Activated naive CD8-positive, alpha-beta T cell treated with anti-CD3 and anti-CD28 coated beads, Interleukin-2, amount 50 U/mL, for 24 hours (primary cell): ENCODE measurements around the gene DPP4.
"Not testable (repeated sequence)": the region's sequence is repeated elsewhere in the genome, so short reads cannot be mapped to it uniquely, and the experiment has no call there.

ENCODE experiments used
- ATAC-seq: fragments of 150-1000 bp; cut with Tn5 transposase; one replicate; pipeline ENCODE4 v1.10.0; 2021
- DNase-seq: peaks from one replicate; pipeline ENCODE4 v3.0.0; 2021
- H3K27ac Mint-ChIP-seq: one replicate; pipeline ENCODE4 v1.8.0; 2021; ENCODE audit warnings: mild to moderate bottlenecking, mixed read lengths
- H3K27me3 Mint-ChIP-seq: one replicate; pipeline ENCODE4 v1.8.0; 2021; ENCODE audit warnings: mixed read lengths
- H3K36me3 Mint-ChIP-seq: one replicate; pipeline ENCODE4 v1.8.0; 2021; ENCODE audit warnings: low read depth, mixed read lengths
- H3K4me1 Mint-ChIP-seq: one replicate; pipeline ENCODE4 v1.8.0; 2021; ENCODE audit warnings: mixed read lengths
- H3K4me3 Mint-ChIP-seq: one replicate; pipeline ENCODE4 v1.8.0; 2021; ENCODE audit warnings: mild to moderate bottlenecking, moderate library complexity, mixed read lengths
- H3K9me3 Mint-ChIP-seq: one replicate; pipeline ENCODE4 v1.8.0; 2021; ENCODE audit warnings: mixed read lengths

Gene DPP4

DNA sequence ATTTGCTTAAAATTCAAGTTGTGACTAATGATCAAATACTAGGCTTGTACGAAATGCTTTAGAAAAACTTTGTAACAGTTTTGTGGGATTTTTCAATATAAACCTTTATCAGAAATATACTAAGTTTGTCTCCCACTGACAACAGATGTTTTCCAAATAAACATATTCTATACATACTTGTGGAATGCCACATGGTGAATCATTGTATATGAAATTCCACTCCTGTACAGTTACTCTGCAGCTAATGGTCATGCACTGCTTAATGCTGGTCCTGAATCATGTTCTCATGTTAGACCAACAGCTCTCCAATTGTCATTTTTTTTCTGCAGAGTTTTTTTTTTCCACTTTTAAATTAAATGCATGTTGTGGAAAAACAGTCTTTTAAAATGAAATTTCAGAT, 90.1 kb downstream of the DPP4 start:
- DNase-seq, result no peak
- Mint-ChIP-seq H3K4me3 (no peak overlapping the region), H3K27ac (no peak overlapping the region), H3K36me3 (no peaks in the 10 kb centered on the region), H3K4me1 (peaks cover 41% of the 10 kb centered on the region), H3K27me3 (peaks cover 2% of the 10 kb centered on the region), H3K9me3 (peaks cover 3% of the 10 kb centered on the region)
- ATAC-seq, result no peak

DNA sequence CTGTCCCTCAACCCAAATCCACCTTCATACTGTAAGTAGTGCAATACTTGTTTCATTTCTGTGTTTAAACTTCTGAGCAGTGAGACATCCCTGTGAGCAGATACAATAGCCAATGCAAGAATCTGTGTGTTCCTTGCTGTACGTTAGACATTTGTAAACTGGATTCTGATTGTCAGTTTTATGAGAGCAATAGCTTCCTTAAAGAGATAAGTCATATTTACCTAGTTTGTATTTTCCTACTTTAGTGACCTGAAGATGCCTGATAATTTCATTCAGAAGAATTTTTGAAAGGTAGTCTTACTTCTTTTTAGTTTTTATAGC, 90.7 kb downstream of the DPP4 start:
- Mint-ChIP-seq H3K27me3 (peaks cover 2% of the 10 kb centered on the region), H3K36me3 (no peaks in the 10 kb centered on the region), H3K4me3 (no peak overlapping the region), H3K27ac (no peak overlapping the region), H3K4me1 (peaks cover 36% of the 10 kb centered on the region), H3K9me3 (peaks cover 3% of the 10 kb centered on the region)
- DNase-seq, result no peak
- ATAC-seq, result no peak

DNA sequence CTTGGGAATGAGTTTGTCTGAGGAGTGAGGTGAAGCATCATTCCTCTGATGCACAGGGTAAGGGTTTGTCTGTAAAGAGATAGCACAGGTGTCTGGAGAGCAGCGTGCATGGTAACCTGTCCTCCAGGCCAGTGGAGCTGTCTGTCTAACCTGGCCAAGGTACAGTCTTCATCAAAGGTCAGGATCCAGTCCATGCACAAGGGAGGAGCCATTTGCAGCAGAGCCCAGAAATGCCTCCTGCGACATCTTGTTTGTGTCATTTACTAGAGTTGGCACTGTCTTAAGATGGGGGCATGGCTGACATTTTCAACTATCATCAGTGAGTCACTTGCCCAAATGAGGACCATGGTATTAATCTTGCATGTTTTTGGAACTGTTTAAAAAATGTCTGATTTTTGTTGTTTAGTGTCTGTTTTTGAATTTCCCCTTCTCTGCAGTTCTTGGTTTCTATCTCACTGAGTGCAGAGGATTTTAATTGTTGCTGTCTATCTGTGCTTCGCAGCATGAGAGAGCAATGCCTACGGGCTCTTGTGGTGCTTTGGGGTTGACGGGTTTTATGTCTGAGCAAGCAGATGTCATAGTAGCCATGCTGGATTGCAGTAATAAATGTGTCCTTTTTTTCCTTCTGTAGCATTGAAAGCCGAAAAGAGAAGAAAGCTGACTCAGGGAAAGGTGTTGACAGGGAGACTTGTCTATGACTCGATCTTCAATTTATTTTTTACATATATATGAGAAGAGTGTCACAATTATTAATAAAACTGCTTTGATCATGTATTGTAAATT, 91.3 kb downstream of the DPP4 start:
- peak overlapping the region; percentile 4 for H3K27ac Mint-ChIP-seq
- peaks cover 3% of the 10 kb centered on the region for H3K9me3 Mint-ChIP-seq
- H3K4me3 Mint-ChIP-seq, result no peak overlapping the region
- DNase-seq, result no peak
- peaks cover 2% of the 10 kb centered on the region for H3K27me3 Mint-ChIP-seq
- peak; percentile 29 for ATAC-seq
- H3K36me3 Mint-ChIP-seq, result no peaks in the 10 kb centered on the region
- peaks cover 35% of the 10 kb centered on the region for H3K4me1 Mint-ChIP-seq

DNA sequence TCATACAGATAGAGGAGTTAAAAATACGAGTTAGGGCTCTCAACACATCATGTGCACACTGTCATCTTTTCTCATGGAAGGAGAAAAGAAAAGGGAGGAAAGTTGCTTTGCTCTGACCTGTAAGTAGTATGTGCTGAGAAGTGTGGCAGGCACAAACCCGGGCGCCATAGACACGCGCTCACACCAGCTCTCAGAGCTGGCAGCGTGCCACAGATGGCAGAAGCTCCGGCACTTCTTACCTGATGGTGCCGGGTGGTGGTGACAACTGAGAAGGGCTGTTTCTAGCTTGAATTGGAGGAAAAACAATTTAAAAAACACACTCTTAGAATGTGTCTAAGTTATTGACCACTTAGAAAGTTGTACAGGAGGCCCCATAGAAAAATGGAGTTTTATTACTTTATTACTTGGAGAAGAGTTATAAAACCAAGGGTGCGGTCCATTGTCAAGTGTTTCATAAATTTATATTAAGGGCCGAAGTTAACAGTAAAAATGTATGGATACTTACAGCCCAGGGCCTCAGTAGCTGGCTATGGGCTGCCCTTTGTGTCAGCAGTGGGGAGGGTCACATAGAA, 92.2 kb downstream of the DPP4 start:
- H3K4me3 Mint-ChIP-seq, result no peak overlapping the region
- H3K4me1 Mint-ChIP-seq, result peaks cover 44% of the 10 kb centered on the region
- H3K27me3 Mint-ChIP-seq, result peaks cover 2% of the 10 kb centered on the region
- ATAC-seq (no peak), DNase-seq (no peak)
- H3K27ac Mint-ChIP-seq, result peak overlapping the region; percentile 68
- H3K36me3 Mint-ChIP-seq, result no peaks in the 10 kb centered on the region
- H3K9me3 Mint-ChIP-seq, result peaks cover 3% of the 10 kb centered on the region

DNA sequence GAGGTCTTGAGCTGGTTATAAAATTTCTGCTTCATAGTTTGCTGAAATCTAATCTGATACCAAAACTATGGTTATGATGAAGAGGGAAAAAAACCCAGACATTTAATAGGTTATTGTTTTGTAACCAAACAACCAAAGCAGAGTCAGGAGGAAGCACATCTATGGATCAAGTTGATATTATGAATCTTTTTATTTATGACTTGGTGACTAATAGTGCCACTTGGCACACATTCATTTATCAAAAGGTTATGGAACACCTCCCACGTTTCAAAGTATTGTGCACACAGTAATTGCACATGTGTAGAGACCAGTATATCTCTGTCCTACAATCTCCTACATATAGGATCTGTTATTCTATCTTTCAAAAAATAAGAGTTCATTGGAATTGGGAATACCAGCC, 93.0 kb downstream of the DPP4 start:
- H3K36me3 Mint-ChIP-seq, result no peaks in the 10 kb centered on the region
- H3K27ac Mint-ChIP-seq, result peak overlapping the region; percentile 68
- no peak for DNase-seq
- no peak overlapping the region for H3K4me3 Mint-ChIP-seq
- no peaks in the 10 kb centered on the region for H3K9me3 Mint-ChIP-seq
- peaks cover 2% of the 10 kb centered on the region for H3K27me3 Mint-ChIP-seq
- ATAC-seq, result peak; percentile 51
- peaks cover 50% of the 10 kb centered on the region for H3K4me1 Mint-ChIP-seq

DNA sequence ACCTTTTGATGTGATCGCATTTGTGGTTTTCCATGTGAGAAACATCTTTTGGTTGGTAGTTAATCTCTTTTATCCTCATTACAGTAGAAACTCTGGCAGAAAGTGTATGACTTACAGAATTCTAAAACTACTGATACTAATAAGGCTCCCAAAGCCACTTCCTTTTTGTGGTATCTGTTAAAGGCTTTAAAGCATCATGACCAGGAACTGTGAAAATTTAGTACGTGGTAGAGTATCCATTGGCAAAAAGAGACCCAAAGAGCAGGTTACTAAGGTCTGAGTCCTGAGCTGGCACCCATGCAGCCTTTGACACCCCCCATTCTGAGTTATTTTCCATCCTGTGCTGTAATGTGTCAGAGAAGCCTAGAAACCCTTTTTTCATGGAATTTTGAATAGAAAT, 94.5 kb downstream of the DPP4 start:
- H3K27me3 Mint-ChIP-seq, result peaks cover 2% of the 10 kb centered on the region
- ATAC-seq, result peak; percentile 37
- H3K9me3 Mint-ChIP-seq, result no peaks in the 10 kb centered on the region
- peak overlapping the region; percentile 10 for H3K27ac Mint-ChIP-seq
- H3K4me1 Mint-ChIP-seq, result peaks cover 60% of the 10 kb centered on the region
- DNase-seq, result no peak
- no peak overlapping the region for H3K4me3 Mint-ChIP-seq
- no peaks in the 10 kb centered on the region for H3K36me3 Mint-ChIP-seq

DNA sequence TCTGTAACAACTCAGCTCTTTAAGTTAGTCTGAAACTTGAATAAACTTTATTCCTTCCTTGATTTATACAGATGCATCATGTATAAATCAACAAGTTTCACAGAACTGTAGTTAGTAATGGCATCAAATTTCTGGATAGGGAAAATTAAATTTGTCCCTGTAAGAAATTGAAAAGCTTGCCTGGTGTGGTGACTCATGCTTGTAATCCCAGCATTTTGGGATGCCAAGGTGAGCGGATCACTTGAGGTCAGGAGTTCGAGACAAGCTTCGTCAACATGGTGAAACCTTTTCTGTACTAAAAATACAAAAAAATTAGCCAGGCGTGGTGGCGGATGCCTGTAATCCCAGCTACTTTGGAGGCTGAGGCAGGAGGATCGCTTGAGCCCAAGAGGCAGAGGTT, 96.1 kb downstream of the DPP4 start:
- not testable (repeated sequence) for DNase-seq, H3K27me3 Mint-ChIP-seq, H3K4me3 Mint-ChIP-seq, H3K36me3 Mint-ChIP-seq, H3K9me3 Mint-ChIP-seq, H3K27ac Mint-ChIP-seq, ATAC-seq
- H3K4me1 Mint-ChIP-seq, result peaks cover 64% of the 10 kb centered on the region

DNA sequence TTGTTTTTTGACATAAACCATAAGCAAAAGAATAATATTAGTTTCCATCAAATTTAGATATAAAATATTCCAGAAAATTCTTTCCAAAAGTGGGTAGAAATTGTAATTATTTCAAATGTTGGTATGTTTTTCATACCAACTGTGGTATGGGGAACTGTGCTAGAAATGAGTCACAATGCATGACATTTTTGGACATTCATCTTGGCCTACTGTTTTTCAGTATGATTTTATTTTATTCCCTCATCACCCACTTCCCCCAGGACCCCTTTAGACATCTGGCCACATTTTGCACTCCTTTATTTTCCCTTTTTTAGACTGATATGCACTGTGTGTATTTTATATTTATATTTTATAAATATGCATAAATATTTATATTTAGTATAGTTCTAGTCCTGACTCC, 97.1 kb downstream of the DPP4 start:
- peak; percentile 57 for ATAC-seq
- Mint-ChIP-seq H3K36me3 (no peaks in the 10 kb centered on the region), H3K4me3 (no peak overlapping the region), H3K9me3 (no peaks in the 10 kb centered on the region), H3K27ac (peak overlapping the region; percentile 26), H3K4me1 (peaks cover 63% of the 10 kb centered on the region), H3K27me3 (peaks cover 2% of the 10 kb centered on the region)
- DNase-seq, result no peak

DNA sequence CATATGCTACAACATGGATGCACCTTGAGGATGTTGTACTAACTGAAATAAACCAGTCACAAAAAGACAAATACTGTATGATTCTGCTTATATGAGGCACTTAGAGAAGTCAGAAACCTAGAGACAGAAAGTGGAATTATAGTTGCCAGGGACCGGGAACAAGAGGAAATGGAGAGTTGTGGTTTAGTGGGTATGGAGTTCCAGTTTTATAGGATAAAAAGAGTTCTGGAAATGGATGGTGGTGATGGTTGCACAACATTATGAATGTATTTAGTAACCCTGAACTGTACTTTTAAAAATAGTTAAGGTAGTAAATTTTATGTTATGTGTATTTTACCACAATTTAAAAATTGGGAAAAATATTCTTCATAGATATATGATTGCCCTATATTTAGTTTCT, 97.7 kb downstream of the DPP4 start:
- Mint-ChIP-seq H3K27me3 (no peaks in the 10 kb centered on the region), H3K9me3 (no peaks in the 10 kb centered on the region), H3K27ac (no peak overlapping the region), H3K36me3 (no peaks in the 10 kb centered on the region), H3K4me1 (peaks cover 59% of the 10 kb centered on the region), H3K4me3 (no peak overlapping the region)
- ATAC-seq (no peak), DNase-seq (no peak)

DNA sequence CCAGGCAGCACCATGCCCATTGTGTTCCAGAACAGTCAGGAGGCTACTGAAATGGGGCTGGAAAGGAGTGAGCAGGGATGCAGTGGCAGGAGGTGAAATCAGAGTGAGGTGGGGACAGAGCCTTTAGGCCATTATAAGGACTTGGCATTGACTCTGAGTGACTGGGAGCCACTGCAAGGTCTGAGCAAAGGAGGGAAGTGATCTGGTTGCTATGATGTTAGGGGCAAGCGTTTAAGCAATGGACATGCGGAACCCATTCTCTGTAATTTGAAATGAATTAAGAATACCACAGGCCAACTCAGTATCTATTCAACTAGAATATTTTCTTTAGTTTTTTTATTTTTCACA, 98.2 kb downstream of the DPP4 start:
- H3K9me3 Mint-ChIP-seq, result no peaks in the 10 kb centered on the region
- no peak for DNase-seq
- H3K4me3 Mint-ChIP-seq, result no peak overlapping the region
- H3K27me3 Mint-ChIP-seq, result no peaks in the 10 kb centered on the region
- H3K4me1 Mint-ChIP-seq, result peaks cover 55% of the 10 kb centered on the region
- ATAC-seq, result no peak
- H3K27ac Mint-ChIP-seq, result peak overlapping the region; percentile 2
- no peaks in the 10 kb centered on the region for H3K36me3 Mint-ChIP-seq

DNA sequence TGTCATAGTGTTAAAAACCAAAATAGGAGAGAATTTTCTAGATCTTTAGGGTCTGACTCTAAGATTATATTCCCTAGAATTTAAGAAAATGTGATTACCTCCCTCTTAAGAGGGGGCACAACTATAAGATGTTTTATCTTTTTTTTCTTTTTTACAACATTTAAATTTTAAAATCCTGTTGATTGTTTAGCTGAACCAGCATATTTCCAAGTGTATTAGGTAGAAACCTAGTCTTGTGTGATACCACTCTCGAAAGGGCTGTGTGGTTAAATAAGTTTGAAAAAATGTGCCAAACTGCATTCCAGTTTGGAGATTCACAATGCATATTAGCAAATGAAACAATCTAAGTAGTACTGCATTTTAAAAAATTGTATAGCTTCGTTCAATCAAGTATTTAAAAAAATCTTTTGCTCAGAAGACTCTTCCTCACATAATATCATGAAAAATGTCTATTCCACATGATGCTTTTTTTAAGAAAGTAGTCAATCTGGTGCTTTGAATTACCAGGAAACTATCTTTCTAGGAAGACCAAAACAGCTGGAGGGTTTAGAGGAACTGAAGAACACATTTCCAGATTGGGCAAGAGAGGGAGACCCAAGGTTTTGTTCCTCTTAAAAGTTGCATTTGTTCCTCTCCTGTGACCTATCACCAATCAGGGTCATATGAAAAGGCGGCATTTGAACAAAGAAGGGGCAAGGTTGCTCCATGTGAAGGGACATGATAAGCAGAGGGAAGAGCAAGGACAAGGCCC, 98.8 kb downstream of the DPP4 start:
- no peak overlapping the region for H3K4me3 Mint-ChIP-seq
- peaks cover 51% of the 10 kb centered on the region for H3K4me1 Mint-ChIP-seq
- DNase-seq, result no peak
- H3K27me3 Mint-ChIP-seq, result no peaks in the 10 kb centered on the region
- no peaks in the 10 kb centered on the region for H3K9me3 Mint-ChIP-seq
- H3K27ac Mint-ChIP-seq, result peak overlapping the region; percentile 2
- H3K36me3 Mint-ChIP-seq, result no peaks in the 10 kb centered on the region
- no peak for ATAC-seq

DNA sequence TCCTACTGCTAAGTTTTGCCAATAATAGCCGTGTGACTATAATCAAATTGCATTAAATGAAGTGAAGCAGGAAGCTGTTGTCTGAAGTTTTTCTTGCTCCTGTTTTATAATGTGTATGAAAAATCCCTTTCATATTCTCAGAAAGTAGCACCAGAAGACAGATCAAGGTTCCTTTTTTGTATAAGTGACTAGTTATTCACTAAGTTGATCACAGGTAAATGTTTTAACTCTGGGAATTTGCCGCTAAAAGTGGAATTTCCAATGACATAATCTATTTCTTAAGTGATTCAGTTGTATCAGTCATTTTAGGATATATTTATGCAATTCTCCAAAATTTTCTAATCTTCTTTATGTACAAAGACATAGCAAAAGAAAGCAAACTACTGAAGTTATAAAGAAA, 99.6 kb downstream of the DPP4 start:
- Mint-ChIP-seq H3K27me3 (no peaks in the 10 kb centered on the region), H3K4me3 (no peak overlapping the region), H3K36me3 (no peaks in the 10 kb centered on the region), H3K9me3 (no peaks in the 10 kb centered on the region), H3K4me1 (peaks cover 46% of the 10 kb centered on the region), H3K27ac (peak overlapping the region; percentile 56)
- no peak for ATAC-seq
- DNase-seq, result no peak

DNA sequence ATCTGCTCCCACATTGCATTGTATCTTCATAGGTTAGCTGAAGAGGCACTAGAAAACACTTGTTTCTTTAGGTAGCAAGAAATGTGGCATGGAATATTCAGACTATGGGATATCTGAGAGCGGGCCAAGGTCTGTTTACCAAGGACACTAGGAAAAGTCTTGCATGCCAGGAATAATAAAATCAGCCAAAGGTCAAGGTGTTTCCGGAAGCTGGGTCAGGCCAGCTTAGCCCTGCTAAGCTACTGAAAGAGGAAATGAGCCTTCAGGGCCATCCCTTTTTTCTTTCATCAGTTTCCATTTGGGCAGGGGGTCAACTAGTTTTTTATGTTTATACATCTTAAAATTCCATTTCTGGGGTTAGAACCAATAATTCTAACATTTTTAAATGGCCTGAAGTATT, 101.1 kb downstream of the DPP4 start:
- Mint-ChIP-seq H3K4me3 (no peak overlapping the region), H3K27me3 (no peaks in the 10 kb centered on the region), H3K4me1 (peaks cover 41% of the 10 kb centered on the region), H3K36me3 (no peaks in the 10 kb centered on the region), H3K9me3 (no peaks in the 10 kb centered on the region), H3K27ac (no peak overlapping the region)
- no peak for ATAC-seq
- DNase-seq, result no peak

DNA sequence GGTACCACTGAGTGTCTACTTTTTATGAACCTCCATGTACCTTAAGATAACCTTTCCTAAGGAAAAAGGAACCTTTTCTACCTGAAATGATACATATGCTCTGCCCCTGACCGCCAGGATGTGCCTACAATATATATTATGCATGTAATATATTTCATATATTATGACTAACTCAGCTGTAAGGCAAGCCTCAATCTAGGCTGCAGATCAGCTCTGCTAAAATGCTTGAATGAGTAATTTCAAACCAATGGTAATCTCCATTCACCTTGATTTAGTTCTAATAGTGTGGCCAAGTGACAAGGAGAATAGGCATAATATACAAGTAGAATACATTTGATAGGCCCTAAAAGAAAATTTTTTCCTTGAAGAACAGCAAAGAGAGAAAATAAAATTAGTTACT, 101.8 kb downstream of the DPP4 start:
- H3K4me1 Mint-ChIP-seq, result peaks cover 40% of the 10 kb centered on the region
- H3K4me3 Mint-ChIP-seq, result no peak overlapping the region
- ATAC-seq, result peak; percentile 28
- no peak for DNase-seq
- H3K27ac Mint-ChIP-seq, result no peak overlapping the region
- no peaks in the 10 kb centered on the region for H3K9me3 Mint-ChIP-seq
- H3K36me3 Mint-ChIP-seq, result no peaks in the 10 kb centered on the region
- no peaks in the 10 kb centered on the region for H3K27me3 Mint-ChIP-seq

DNA sequence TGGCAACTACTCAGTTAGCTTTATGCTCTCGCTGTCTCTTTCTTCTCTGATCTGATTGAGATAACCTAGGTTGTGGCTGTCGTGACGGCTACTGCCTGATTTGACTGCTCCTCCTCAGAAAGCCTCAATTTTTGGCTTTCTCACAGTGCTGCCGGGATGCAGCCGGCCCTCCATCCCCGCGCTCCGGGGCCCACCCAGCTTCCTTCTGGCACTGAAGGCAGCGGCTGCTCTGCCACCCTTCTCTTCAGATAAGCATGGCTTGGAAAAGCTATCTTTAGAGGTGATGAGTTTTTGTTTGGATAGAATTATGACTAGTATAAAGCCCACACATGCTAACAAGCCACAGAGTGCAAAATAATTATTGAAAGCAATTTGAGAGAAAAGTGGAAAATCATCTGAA, 102.5 kb downstream of the DPP4 start:
- H3K9me3 Mint-ChIP-seq, result no peaks in the 10 kb centered on the region
- peaks cover 40% of the 10 kb centered on the region for H3K4me1 Mint-ChIP-seq
- H3K4me3 Mint-ChIP-seq, result no peak overlapping the region
- no peak overlapping the region for H3K27ac Mint-ChIP-seq
- no peak for DNase-seq
- no peak for ATAC-seq
- no peaks in the 10 kb centered on the region for H3K27me3 Mint-ChIP-seq
- H3K36me3 Mint-ChIP-seq, result no peaks in the 10 kb centered on the region
